Stimulated activated CD4-positive, alpha-beta T cell treated with anti-CD3 and anti-CD28 coated beads, TNF-alpha, amount 100 ng/mL, for 4 hours (primary cell): ENCODE measurements around the gene ZNF579.

Experiments used
- DNase-seq, 3 experiments: peaks; one replicate each; pipeline ENCODE4 v3.0.0-alpha.2; 2020; ENCODE audit warnings: low read depth in 3 of 3

Gene ZNF579

DNA sequence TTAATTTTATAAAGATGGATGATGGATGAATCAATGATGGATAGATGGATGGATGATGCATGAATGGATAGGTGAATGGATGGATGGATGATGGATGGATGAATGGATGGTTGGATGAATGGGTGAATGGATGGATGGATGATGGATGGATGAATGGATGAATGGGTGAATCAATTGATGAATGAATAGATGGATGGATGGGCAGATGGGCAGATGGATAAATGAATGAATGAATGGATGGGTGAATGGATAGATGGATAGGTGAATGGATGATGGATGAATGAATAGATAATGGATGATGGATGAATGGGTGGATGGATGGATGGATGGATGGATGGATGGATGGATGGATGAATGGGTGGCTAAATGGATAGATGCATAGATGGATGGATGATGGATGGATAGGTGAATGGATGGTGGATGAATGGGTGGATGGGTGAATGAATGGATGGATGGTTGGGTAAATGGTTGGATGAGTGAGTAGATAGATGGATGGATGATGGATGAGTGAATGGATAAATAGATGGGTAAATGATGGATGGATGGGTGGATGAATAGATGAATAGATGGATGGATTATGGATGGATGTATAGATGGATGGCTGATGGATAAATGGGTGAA is 12.8 kb downstream of the ZNF579 start:
- no peak for DNase-seq

- DNase-seq, result no peak
Measured at GRCh38 chr19:55566823-55567222, 13.8 kb downstream of the ZNF579 start.

- no peak for DNase-seq
Measured at GRCh38 chr19:55563261-55563690, 17.4 kb downstream of the ZNF579 start.

DNA sequence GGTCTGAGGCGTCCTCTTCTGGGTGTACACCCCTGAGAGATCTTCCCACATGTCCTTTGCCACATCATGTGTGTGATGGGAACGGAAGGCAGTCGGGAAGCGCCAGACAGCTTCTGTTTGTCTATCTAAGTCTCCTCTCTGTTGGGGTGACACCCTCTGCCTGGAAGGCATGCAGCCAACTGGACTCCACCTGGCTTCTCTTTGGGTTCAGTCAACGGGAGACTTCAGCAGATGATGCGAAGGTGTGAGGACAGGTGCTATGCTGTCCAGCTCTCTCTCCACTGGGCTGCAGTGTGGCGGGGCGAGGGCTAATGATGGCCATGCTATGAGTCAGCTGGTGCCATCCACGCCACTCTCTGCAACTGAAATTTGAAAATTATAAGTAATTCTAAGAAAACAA is 21.0 kb downstream of the ZNF579 start:
- DNase-seq, result no peak

GRCh38 chr19:55554741-55555152 is 25.9 kb downstream of the ZNF579 start:
- DNase-seq, result no peak

- DNase-seq, result no peak
Measured at GRCh38 chr19:55554302-55554701, 26.3 kb downstream of the ZNF579 start.

- no peak for DNase-seq
Measured at GRCh38 chr19:55553217-55554182, 27.1 kb downstream of the ZNF579 start.

DNA sequence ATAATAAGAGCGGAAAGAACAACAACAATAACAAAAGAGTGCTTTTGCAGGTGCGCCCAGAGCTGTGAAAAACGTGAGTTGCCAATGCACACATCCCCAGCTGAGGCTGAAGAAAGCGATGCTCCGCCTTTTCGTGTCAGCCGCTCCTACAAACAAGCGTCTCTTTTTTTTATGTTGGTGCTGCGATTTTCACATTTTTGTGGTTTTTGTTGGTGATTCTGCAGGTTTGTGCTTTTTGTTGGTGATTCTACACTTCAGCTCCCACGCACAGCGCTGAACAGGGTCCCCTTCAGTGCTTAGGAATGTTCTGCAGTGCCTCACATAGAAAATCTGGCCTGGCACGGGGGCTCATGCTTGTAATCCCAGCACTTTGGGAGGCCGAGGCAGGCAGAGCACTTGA is 28.0 kb downstream of the ZNF579 start:
- DNase-seq, result no peak

DNA sequence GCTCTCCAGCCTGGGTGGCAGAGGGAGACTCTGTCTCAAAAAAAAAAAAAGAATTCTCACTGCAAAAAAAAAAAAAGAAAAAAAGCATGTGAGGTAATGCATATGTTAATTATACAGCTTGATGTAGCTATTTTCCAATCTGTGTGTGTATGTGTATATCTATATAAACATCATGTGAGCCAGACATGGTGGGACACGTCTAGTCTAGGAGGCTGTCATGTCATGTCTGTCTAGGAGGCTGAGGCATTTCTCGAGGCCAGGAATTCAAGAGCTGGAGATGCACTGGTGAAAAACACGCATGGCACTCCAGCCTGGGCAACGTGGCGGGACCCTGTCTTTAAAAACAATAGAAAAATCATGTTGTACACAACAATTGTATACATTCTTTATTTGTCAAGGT is 28.4 kb downstream of the ZNF579 start:
- no peak for DNase-seq

DNA sequence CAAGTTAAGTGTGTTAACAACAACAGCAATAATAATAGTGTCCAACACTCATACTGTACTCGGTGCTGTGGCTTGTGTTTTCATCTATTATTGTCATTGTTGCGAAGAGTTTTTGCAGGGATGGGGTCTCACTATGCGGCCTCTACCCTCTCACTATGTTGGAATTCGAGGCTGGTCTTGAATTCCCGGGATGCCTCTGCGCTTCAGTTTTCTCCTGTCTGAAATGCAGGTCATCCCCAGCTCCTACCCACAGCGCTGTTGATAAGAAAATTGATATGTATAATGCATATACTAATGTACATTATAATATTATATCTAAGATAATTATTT is 30.4 kb downstream of the ZNF579 start:
- no peak for DNase-seq

DNA sequence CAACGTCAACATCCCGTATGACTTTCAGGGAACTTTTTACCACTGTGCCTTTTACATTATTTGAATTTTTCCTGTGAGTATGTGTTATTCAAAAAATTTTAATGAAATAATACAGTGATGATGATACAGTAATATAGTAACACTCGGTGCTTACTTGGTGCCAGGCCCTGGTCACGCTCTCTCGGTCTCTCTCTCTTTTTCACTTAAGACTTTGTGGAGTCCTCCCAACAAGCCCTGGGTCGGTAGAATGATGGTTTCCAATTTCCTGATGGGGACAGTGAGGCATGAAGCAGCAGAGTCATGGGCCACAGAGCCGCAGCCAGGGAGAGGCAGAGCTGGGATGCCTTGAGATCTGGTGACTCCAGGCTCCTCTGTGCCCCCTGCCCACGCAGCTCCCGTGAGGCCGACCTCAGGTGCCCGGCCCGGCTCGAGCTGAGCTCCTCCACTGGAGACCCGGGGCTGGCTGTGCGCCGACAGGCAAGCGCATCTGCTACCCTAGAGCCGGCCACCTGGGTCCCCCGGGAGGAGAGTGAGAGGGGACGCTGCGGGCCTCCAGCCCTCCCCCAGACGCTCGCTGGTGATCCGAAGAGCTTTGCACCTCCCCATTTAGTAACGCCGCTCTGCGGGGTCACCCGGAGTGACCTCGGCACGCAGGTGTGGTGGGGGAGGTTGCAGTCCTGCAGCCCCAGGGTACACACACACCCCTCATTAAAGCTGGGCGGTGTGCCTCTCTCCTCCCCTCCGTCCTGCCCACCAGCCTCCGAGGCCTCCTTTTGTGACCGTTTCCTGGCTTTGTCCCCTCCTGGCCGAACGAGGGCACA is 30.9 kb downstream of the ZNF579 start:
- no peak for DNase-seq

DNA sequence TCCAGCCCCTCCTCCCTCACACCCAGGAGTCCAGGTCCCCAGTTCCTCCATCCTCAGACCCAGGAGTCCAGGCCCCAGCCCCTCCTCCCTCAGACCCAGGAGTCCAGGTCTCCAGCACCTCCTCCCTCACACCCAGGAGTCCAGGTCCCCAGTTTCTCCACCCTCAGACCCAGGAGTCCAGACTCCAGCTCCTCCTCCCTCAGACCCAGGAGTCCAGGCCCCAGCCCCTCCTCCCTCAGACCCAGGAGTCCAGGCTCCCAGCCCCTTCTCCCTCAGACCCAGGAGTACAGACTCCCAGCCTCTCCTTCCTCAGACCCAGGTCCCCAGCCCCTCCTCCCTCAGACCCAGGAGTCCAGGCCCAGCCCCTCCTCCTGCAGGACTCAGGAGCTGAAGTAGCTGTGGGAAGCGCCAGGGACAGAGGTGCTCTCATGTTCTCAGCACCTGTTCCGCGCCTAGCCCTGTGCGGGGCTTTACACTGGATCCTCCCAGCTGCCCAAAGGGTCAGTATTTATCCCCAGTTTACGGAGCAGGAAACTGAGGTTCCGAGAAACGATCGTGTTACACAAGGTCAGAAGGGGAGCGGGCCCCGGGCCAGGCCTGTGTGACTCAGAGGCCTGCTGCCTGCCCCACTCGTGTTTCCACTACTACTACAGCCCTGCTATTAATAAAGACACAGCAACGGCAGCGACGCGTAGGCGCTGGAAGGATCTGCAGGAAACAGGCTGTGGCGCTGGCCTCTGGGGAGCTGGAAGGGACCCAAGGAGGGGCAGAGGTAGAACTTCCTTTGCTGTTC is 33.6 kb downstream of the ZNF579 start:
- no peak for DNase-seq

- no peak for DNase-seq
Measured at GRCh38 chr19:55546011-55546410, 34.6 kb downstream of the ZNF579 start.

GRCh38 chr19:55545443-55545842 is 35.2 kb downstream of the ZNF579 start, which contains the start of gene SBK3:
Gene SBK3, minus strand, starts transcription at chr19:55545543. Its CDS starts 0 bp downstream, at chr19:55545543.
- DNase-seq, result no peak

- DNase-seq, result no peak
Measured at GRCh38 chr19:55544776-55545439, 35.7 kb downstream of the ZNF579 start.

DNA sequence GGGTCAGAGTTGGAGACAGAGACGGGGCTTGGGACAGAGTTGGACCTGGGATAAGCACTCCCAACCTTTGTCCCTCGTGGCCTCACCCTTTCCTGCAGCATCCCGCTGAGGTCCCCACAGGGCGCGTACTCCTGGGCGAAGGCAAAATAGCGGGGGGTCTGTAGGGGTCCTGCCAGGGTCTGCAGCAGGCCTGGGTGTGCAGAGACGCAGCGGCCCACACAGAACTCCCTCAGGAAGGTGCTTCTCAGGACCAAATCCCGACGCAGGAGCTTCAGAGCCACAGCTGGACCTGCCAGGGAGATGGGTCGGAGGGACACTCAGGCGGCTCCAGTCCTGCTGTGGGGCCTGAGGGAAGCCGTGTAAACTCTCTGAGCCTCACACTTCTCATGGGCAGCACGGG is 36.6 kb downstream of the ZNF579 start:
- no peak for DNase-seq

GRCh38 chr19:55543567-55543966 is 37.1 kb downstream of the ZNF579 start:
- no peak for DNase-seq

DNA sequence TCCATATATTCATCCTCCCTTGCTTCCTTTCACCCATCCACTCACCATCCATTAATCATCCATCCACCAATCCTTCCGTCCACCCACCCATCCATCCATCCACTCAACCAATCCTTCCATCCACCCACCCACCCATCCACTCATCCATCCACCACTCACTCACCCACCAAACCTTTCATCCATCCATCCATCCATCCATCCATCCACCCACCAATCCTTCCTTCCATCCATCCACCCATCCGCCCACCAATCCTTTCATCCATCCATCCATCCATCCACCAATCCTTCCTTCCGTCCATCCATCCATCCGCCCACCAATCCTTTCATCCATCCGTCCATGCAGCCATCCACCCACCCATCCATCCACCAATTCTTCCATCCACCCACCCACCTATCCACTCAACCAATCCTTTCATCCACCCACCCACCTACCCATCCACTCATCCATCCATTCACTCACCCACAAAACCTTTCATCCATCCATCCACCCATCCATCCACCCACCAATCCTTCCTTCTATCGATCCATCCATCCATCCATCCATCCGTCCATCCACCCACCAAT is 38.3 kb downstream of the ZNF579 start:
- no peak for DNase-seq

DNA sequence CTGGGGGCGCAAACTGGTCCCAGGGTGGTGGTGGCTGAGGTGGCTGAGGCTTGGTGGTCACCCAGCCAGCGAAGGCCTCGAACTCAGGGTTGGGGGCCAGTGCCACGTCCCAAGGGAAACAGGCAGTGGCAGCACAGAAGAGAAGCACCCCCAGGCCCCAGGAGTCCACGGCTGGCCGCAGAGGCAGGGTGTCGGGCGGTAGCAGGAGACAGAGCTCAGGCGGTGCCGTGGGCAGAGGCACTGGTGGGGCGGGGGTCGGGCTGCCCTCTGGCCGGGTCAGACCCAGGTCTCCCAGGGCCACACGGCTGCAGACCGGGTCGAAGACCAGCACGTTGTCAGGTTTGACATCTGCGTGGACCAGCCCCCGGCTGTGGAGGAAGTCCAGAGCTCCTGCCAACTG is 39.6 kb downstream of the ZNF579 start:
- no peak for DNase-seq

DNA sequence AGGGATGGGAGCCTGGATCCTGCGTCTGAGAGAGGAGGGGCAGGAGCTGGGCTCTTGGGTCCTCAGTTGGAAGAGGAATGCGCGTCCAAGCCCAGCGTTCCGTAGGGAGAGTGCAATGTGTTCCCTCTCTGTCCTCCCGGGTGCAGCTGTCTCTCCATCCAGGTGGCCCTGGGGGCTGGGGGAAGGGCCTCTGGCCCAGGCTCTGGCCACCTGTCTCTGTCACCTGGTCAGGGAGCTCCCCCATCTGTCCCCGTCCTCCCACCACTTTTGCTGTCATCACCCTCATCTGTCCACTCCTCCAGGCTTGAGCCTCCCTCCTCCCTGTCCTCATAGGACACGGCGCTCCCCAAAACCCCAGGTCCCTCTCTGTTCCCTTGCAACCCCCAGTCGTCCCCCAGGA is 40.0 kb downstream of the ZNF579 start:
- no peak for DNase-seq
